OCI-LY7 (cell line): ENCODE data around the gene PLEKHG5.

Experiments used
- EZH2phosphoT487 ChIP-seq: fragments of 200-600 bp; sonication (generic); IDR thresholded peaks from 2 replicates; pipeline ENCODE4 v1.6.1; 2018; ENCODE audit warnings: low read depth, borderline replicate concordance, mild to moderate bottlenecking, mixed run types, antibody characterized with exemption, low read length, moderate library complexity, mixed read lengths
- TF ChIP-seq, protein P1 (sequence below): fragments of 200-600 bp; sonication (generic); conservative IDR thresholded peaks from 2 replicates; pipeline ENCODE4 v1.5.1; 2014; ENCODE audit warnings: mild to moderate bottlenecking, antibody characterized with exemption, low read length, moderate library complexity, mixed read lengths

DNA sequence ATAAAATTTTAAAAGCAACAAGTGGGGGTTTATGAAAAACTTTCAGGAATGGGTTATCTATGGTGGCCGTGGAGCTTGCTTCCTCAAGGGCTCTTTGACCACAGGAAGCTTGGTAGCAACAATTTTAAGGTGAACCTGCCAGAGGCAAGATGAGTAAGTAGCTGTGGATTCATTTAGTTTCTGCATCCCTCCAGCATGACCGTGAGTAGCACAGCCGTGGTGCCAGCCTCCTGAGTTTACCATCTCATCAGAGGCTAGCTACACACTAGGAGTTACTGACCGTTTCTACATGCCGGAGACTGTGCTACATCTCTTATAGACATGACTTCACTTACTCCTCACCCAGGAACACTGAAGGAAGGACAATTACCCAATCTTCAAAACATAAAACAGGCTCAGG lies 30.1 kb upstream of the PLEKHG5 start:
- no peak for TF ChIP-seq EZH2phosphoT487
- TF ChIP-seq, protein P1, sequence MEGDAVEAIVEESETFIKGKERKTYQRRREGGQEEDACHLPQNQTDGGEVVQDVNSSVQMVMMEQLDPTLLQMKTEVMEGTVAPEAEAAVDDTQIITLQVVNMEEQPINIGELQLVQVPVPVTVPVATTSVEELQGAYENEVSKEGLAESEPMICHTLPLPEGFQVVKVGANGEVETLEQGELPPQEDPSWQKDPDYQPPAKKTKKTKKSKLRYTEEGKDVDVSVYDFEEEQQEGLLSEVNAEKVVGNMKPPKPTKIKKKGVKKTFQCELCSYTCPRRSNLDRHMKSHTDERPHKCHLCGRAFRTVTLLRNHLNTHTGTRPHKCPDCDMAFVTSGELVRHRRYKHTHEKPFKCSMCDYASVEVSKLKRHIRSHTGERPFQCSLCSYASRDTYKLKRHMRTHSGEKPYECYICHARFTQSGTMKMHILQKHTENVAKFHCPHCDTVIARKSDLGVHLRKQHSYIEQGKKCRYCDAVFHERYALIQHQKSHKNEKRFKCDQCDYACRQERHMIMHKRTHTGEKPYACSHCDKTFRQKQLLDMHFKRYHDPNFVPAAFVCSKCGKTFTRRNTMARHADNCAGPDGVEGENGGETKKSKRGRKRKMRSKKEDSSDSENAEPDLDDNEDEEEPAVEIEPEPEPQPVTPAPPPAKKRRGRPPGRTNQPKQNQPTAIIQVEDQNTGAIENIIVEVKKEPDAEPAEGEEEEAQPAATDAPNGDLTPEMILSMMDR: no peak
